ENCODE data around the gene ENTREP1.

Gene ENTREP1

DNA sequence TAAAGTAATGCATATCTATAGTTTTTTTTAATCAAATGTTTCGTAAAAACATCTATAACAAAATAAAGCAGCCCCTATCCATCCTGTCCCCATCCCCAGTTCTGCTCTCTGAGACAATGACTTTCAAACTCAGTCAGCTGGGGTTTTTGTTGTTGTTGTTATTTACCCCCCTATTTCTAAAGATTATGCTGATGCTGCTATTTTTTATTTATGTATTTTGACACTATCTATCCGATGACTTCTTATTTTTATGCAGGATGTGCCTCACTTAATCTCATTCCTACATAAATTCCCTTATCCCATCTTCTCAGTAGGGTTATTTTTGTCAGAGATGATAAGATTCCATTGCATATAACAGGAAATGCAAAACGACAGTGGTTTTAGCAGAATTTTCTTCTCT lies 45.3 kb upstream of the ENTREP1 start:
- TF ChIP-seq, protein P1, sequence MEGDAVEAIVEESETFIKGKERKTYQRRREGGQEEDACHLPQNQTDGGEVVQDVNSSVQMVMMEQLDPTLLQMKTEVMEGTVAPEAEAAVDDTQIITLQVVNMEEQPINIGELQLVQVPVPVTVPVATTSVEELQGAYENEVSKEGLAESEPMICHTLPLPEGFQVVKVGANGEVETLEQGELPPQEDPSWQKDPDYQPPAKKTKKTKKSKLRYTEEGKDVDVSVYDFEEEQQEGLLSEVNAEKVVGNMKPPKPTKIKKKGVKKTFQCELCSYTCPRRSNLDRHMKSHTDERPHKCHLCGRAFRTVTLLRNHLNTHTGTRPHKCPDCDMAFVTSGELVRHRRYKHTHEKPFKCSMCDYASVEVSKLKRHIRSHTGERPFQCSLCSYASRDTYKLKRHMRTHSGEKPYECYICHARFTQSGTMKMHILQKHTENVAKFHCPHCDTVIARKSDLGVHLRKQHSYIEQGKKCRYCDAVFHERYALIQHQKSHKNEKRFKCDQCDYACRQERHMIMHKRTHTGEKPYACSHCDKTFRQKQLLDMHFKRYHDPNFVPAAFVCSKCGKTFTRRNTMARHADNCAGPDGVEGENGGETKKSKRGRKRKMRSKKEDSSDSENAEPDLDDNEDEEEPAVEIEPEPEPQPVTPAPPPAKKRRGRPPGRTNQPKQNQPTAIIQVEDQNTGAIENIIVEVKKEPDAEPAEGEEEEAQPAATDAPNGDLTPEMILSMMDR (IDR thresholded peaks at IDR 0.05; ENCODE audit: insufficient read depth, low read length): no peak
- TF ChIP-seq SPI1 (IDR thresholded peaks at IDR 0.05; ENCODE audit: borderline replicate concordance, low read depth) (no peak), GABPA (IDR thresholded peaks at IDR 0.05; ENCODE audit: low read depth) (no peak), POLR2AphosphoS5 (IDR thresholded peaks at IDR 0.05; ENCODE audit: low read depth) (no peak)
- TF ChIP-seq, protein P2, sequence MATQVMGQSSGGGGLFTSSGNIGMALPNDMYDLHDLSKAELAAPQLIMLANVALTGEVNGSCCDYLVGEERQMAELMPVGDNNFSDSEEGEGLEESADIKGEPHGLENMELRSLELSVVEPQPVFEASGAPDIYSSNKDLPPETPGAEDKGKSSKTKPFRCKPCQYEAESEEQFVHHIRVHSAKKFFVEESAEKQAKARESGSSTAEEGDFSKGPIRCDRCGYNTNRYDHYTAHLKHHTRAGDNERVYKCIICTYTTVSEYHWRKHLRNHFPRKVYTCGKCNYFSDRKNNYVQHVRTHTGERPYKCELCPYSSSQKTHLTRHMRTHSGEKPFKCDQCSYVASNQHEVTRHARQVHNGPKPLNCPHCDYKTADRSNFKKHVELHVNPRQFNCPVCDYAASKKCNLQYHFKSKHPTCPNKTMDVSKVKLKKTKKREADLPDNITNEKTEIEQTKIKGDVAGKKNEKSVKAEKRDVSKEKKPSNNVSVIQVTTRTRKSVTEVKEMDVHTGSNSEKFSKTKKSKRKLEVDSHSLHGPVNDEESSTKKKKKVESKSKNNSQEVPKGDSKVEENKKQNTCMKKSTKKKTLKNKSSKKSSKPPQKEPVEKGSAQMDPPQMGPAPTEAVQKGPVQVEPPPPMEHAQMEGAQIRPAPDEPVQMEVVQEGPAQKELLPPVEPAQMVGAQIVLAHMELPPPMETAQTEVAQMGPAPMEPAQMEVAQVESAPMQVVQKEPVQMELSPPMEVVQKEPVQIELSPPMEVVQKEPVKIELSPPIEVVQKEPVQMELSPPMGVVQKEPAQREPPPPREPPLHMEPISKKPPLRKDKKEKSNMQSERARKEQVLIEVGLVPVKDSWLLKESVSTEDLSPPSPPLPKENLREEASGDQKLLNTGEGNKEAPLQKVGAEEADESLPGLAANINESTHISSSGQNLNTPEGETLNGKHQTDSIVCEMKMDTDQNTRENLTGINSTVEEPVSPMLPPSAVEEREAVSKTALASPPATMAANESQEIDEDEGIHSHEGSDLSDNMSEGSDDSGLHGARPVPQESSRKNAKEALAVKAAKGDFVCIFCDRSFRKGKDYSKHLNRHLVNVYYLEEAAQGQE (IDR thresholded peaks at IDR 0.05; ENCODE audit: insufficient replicate concordance, low read depth): no peak
- Histone ChIP-seq H3K27me3 (ENCODE audit: insufficient read depth, poor library complexity, severe bottlenecking) (no peaks in the 10 kb centered on the region), H3K27ac (replicated peaks) (no peak overlapping the region), H3K4me3 (replicated peaks; ENCODE audit: insufficient read depth, low read length) (no peak overlapping the region)
- DNase-seq (ENCODE audit: low read depth in 1 of 2, low spot score in 1 of 2): no peak

DNA sequence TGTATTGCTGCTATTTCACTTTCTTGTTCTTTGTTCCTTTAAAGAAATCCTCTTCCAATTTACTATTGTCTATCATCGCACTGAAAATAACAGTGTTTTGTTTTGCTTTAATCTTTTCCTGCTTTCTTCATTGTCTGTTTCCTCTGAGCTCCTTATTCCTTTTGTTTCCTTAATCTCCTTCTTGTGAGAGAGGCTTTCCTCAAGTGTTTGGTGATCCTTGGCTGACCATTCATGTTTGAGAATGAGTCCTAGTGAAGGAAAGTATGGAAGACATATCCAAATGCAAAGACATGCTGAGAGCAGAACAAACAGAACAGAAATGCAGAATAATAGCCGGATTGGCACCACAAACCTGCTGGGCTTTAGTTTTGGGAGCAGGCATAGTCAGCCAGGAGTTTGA lies 42.0 kb upstream of the ENTREP1 start:
- Histone ChIP-seq H3K27ac (replicated peaks) (no peak overlapping the region), H3K4me3 (replicated peaks; ENCODE audit: insufficient read depth, low read length) (no peak overlapping the region), H3K27me3 (ENCODE audit: insufficient read depth, poor library complexity, severe bottlenecking) (no peaks in the 10 kb centered on the region)
- TF ChIP-seq, protein P2 (IDR thresholded peaks at IDR 0.05; ENCODE audit: insufficient replicate concordance, low read depth): no peak
- no peak for DNase-seq (ENCODE audit: low read depth in 1 of 2, low spot score in 1 of 2)

DNA sequence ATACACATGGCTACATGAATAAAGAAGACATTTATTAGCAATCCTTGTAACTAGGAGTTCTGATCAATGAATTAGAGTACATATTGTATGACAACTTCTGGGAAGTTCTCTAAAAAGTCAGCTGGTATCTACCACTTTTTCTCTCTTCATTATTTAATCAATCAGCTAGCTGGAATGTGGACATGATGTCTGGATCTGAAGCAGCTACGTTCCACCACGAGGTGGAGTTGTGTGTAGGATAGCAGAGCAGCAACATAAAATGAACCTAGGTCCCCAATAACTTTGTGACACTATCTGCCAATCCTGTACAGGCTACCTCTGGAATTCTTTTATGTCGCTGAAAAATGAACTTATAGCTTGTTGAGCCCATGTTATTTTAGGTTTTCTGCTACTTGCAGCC lies 32.9 kb upstream of the ENTREP1 start:
- DNase-seq (ENCODE audit: low read depth in 1 of 2, low spot score in 1 of 2): no peak
- H3K27me3 ChIP-seq (ENCODE audit: insufficient read depth, poor library complexity, severe bottlenecking): no peaks in the 10 kb centered on the region
- no peak overlapping the region for H3K27ac ChIP-seq (replicated peaks)
- H3K4me3 ChIP-seq (replicated peaks; ENCODE audit: insufficient read depth, low read length): no peak overlapping the region
- no peak for TF ChIP-seq GABPA (IDR thresholded peaks at IDR 0.05; ENCODE audit: low read depth)
- TF ChIP-seq, protein P1 (IDR thresholded peaks at IDR 0.05; ENCODE audit: insufficient read depth, low read length): no peak
- TF ChIP-seq POLR2AphosphoS5 (IDR thresholded peaks at IDR 0.05; ENCODE audit: low read depth): no peak
- TF ChIP-seq, protein P2 (IDR thresholded peaks at IDR 0.05; ENCODE audit: insufficient replicate concordance, low read depth): no peak
- TF ChIP-seq SPI1 (IDR thresholded peaks at IDR 0.05; ENCODE audit: borderline replicate concordance, low read depth): no peak

DNA sequence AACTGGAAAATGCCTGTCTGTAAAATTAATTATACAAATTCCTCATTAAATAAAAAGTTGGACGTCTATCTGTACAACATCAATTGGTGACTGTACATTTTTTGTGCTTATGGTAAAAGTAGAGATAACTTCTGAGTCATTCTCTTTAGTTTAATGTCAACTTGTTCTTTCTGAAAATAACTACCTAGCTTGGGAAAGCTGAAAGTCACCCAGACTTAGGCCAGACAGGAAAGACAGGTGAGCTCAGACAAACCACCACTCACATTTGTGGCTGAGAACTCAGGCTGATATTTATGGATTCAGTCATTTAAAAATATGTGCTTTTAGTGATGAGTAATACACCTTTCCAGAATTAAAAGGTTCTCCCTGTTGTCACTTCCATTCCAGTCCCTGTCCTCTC lies 31.9 kb upstream of the ENTREP1 start:
- TF ChIP-seq SPI1 (IDR thresholded peaks at IDR 0.05; ENCODE audit: borderline replicate concordance, low read depth) (no peak), GABPA (IDR thresholded peaks at IDR 0.05; ENCODE audit: low read depth) (no peak), POLR2AphosphoS5 (IDR thresholded peaks at IDR 0.05; ENCODE audit: low read depth) (no peak)
- TF ChIP-seq, protein P2 (IDR thresholded peaks at IDR 0.05; ENCODE audit: insufficient replicate concordance, low read depth): no peak
- TF ChIP-seq, protein P1 (IDR thresholded peaks at IDR 0.05; ENCODE audit: insufficient read depth, low read length): no peak
- Histone ChIP-seq H3K4me3 (replicated peaks; ENCODE audit: insufficient read depth, low read length) (no peak overlapping the region), H3K27me3 (ENCODE audit: insufficient read depth, poor library complexity, severe bottlenecking) (no peaks in the 10 kb centered on the region), H3K27ac (replicated peaks) (no peak overlapping the region)
- no peak for DNase-seq (ENCODE audit: low read depth in 1 of 2, low spot score in 1 of 2)

Data from HL-60 (cell line).